ENCODE results near the gene RFC4. TPM values are rescaled to one million over a fixed set of nuclear protein-coding genes. Genes with fewer than 3 reads are reported as not detected.

The RFC4 gene
- total and polyA plus RNA-seq, 2 donors from 2014 or later = 8.9 to 11.1 TPM

DNA sequence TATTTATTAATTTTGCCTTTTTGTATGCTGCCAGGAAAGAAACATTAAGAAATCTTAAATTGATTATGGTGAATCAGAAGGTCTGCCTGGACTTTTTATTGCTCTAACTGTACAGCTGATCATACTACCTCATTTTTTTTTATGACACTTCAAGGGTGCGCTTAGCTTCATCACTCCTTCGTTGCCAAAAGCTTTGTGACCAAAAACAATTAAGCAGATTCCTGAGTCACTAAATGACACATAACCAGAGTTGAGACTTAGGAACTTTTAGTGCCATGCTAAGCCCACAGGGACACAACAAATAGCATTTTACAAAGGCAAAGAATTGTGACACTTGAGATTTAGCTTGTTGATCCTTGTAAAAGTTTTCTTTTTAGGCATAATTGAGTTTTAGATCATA lies 41.2 kb upstream of the RFC4 start:
- no peaks in the 10 kb centered on the region for H3K9me3 ChIP-seq (ENCODE audit: control insufficient read depth in 2 of 3, insufficient read depth in 1 of 3, low read length in 3 of 3)
- H3K27me3 ChIP-seq (ENCODE audit: control insufficient read depth, insufficient read depth, low read length) = no peaks in the 10 kb centered on the region
- no peaks in the 10 kb centered on the region for H3K4me1 ChIP-seq (ENCODE audit: control insufficient read depth in 2 of 3, insufficient read depth in 2 of 3, low read depth in 1 of 3, low read length in 3 of 3)
- no peak for DNase-seq
- no peak for TF ChIP-seq CTCF (IDR thresholded peaks at IDR 0.05; ENCODE audit: borderline replicate concordance, extremely low read depth, insufficient read depth)
- no peaks in the 10 kb centered on the region for H3K36me3 ChIP-seq (ENCODE audit: control insufficient read depth in 2 of 3, insufficient read depth in 3 of 3, low read length in 3 of 3)
- H3K4me3 ChIP-seq (ENCODE audit: low read length in 3 of 3) = no peak overlapping the region
- H3K9ac ChIP-seq (ENCODE audit: low read length in 3 of 3) = no peak overlapping the region
- FAIRE-seq = no peak
- H3K27ac ChIP-seq (ENCODE audit: low read depth in 2 of 2, low read length in 2 of 2) = no peak overlapping the region
- intact Hi-C loops (cut with DNase I) = loop anchor here (10.0 kb wide), 1 partner anchor 317 kb away; no protein-coding TSS in a partner anchor

DNA sequence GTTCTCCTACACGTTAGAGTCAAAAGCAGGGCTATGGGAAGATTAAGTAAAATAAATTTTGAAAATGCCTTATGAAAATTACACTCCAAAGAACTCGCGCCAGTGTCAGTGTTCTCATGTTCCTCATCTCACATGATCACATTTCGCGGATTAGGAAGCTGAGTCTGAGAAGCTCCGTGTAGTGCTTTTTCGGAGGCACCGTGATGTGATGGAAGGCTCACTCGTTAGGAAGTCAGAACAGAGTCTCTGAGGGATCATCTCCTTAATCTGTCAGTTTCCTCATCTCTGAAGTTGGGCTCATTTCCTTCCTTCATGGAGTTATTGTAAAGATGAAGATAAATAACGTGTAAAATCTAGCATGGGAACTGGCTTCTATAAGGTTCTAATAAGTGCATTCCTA lies 39.5 kb upstream of the RFC4 start:
- intact Hi-C loops (cut with DNase I) = loop anchor here (10.0 kb wide), 1 partner anchor 319 kb away; no protein-coding TSS in a partner anchor
- H3K36me3 ChIP-seq (ENCODE audit: control insufficient read depth in 2 of 3, insufficient read depth in 3 of 3, low read length in 3 of 3) = no peaks in the 10 kb centered on the region
- no peaks in the 10 kb centered on the region for H3K9me3 ChIP-seq (ENCODE audit: control insufficient read depth in 2 of 3, insufficient read depth in 1 of 3, low read length in 3 of 3)
- H3K9ac ChIP-seq (ENCODE audit: low read length in 3 of 3) = no peak overlapping the region
- no peak overlapping the region for H3K27ac ChIP-seq (ENCODE audit: low read depth in 2 of 2, low read length in 2 of 2)
- H3K4me3 ChIP-seq (ENCODE audit: low read length in 3 of 3) = no peak overlapping the region
- no peak for TF ChIP-seq CTCF (IDR thresholded peaks at IDR 0.05; ENCODE audit: borderline replicate concordance, extremely low read depth, insufficient read depth)
- DNase-seq = no peak
- H3K27me3 ChIP-seq (ENCODE audit: control insufficient read depth, insufficient read depth, low read length) = no peaks in the 10 kb centered on the region
- H3K4me1 ChIP-seq (ENCODE audit: control insufficient read depth in 2 of 3, insufficient read depth in 2 of 3, low read depth in 1 of 3, low read length in 3 of 3) = no peaks in the 10 kb centered on the region
- no peak for FAIRE-seq

DNA sequence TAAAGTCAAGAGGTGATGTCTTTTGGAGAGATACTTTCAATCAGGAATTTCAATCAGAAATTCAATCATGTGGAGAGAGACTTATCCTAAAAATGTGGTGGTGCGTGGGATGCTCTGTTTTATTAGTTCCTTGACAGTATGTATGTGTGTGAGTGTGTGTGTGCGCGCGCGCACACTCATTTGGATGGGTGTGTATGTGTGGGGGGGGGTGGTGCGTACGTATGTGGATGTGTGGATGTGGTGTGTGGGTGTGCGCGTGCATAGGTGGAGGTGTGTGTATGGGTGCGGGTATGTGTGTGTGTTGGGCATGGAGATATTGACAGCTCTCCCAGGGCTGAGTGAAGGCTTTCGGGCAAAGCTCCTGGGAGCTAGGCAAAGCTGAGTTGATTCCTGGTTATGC lies 38.6 kb upstream of the RFC4 start:
- Histone ChIP-seq H3K36me3 (ENCODE audit: control insufficient read depth in 2 of 3, insufficient read depth in 3 of 3, low read length in 3 of 3) (no peaks in the 10 kb centered on the region), H3K27me3 (ENCODE audit: control insufficient read depth, insufficient read depth, low read length) (no peaks in the 10 kb centered on the region), H3K27ac (ENCODE audit: low read depth in 2 of 2, low read length in 2 of 2) (no peak overlapping the region), H3K4me3 (ENCODE audit: low read length in 3 of 3) (no peak overlapping the region), H3K9me3 (ENCODE audit: control insufficient read depth in 2 of 3, insufficient read depth in 1 of 3, low read length in 3 of 3) (no peaks in the 10 kb centered on the region), H3K9ac (ENCODE audit: low read length in 3 of 3) (no peak overlapping the region), H3K4me1 (ENCODE audit: control insufficient read depth in 2 of 3, insufficient read depth in 2 of 3, low read depth in 1 of 3, low read length in 3 of 3) (no peaks in the 10 kb centered on the region)
- TF ChIP-seq CTCF (IDR thresholded peaks at IDR 0.05; ENCODE audit: borderline replicate concordance, extremely low read depth, insufficient read depth) = no peak
- no peak for DNase-seq
- FAIRE-seq = no peak
- intact Hi-C loops (cut with DNase I) = loop anchor here (10.0 kb wide), 1 partner anchor 320 kb away; no protein-coding TSS in a partner anchor

DNA sequence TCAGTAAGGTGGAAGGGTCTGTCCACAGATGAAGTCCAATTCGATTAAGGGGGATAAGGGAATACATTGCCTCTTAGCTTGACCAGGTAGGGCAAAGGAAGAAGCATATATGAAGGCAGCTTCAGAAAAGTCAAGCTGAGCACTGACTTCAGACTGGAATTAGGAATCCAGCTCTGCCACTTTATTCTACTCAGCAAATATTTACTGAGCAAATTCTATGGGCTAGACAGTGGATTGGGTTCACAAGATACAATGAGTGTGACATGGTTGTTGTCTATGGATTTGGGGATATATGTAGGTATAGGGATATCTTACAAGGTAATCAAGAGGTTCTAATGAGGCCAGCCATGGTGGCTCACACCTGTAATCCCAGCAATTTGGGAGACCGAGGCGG lies 36.8 kb upstream of the RFC4 start:
- no peak overlapping the region for H3K27ac ChIP-seq (ENCODE audit: low read depth in 2 of 2, low read length in 2 of 2)
- H3K36me3 ChIP-seq (ENCODE audit: control insufficient read depth in 2 of 3, insufficient read depth in 3 of 3, low read length in 3 of 3) = no peaks in the 10 kb centered on the region
- no peaks in the 10 kb centered on the region for H3K9me3 ChIP-seq (ENCODE audit: control insufficient read depth in 2 of 3, insufficient read depth in 1 of 3, low read length in 3 of 3)
- no peak overlapping the region for H3K4me3 ChIP-seq (ENCODE audit: low read length in 3 of 3)
- FAIRE-seq (no peak), DNase-seq (no peak)
- intact Hi-C loops (cut with DNase I) = loop anchor here (10.0 kb wide), 1 partner anchor 322 kb away; no protein-coding TSS in a partner anchor
- no peaks in the 10 kb centered on the region for H3K27me3 ChIP-seq (ENCODE audit: control insufficient read depth, insufficient read depth, low read length)
- TF ChIP-seq CTCF (IDR thresholded peaks at IDR 0.05; ENCODE audit: borderline replicate concordance, extremely low read depth, insufficient read depth) = no peak
- no peaks in the 10 kb centered on the region for H3K4me1 ChIP-seq (ENCODE audit: control insufficient read depth in 2 of 3, insufficient read depth in 2 of 3, low read depth in 1 of 3, low read length in 3 of 3)
- H3K9ac ChIP-seq (ENCODE audit: low read length in 3 of 3) = no peak overlapping the region

Data from kidney (tissue), 14 donors.